IMR-90 (cell line): ENCODE data around the gene FEZF2. TPM values are rescaled to one million over a fixed set of nuclear protein-coding genes. Genes with fewer than 3 reads are reported as not detected.

Experiments
- ATAC-seq: fragments of 200-7000 bp; cut with Tn5 transposase; 2 replicates; pipeline ENCODE4 v1.9.1; 2020; ENCODE audit warnings: low read depth, mild to moderate bottlenecking, moderate library complexity
- BruUV-seq: library from RNA; stranded (reverse); fragments of 400-500 nt; replicated peaks from 2 replicates; lab custom pipeline; 2021; lab: Mats Ljungman, UMichigan
- CTCF ChIA-PET: fragments of 300-600 bp; formaldehyde crosslinking; extraction: SDS; loops from one replicate; lab custom pipeline; 2021; ENCODE audit warnings: antibody characterized with exemption; lab: Yijun Ruan, JAX
- POLR2A ChIA-PET: fragments of 300-600 bp; sonication (Branson Sonifier 250); formaldehyde crosslinking; loops from one replicate; lab custom pipeline; 2022; ENCODE audit warnings: antibody characterized with exemption; ENCODE audit not compliant: unreplicated experiment; lab: Charles Lee
- DNase-seq: peaks from one replicate; pipeline ENCODE4 v3.0.0; 2013
- H2AFZ ChIP-seq: replicated peaks from 2 replicates; pipeline ENCODE3; 2013; ENCODE audit warnings: low read length, mild to moderate bottlenecking; ENCODE audit not compliant: poor library complexity
- H2AK5ac ChIP-seq: 2 replicates; pipeline ENCODE4 v1.6.1; 2013; ENCODE audit warnings: low read depth, low read length, inconsistent platforms
- H2AK9ac ChIP-seq: replicated peaks from 2 replicates; pipeline ENCODE3; 2013; ENCODE audit warnings: mild to moderate bottlenecking, low read depth, low read length, moderate library complexity; ENCODE audit not compliant: poor library complexity
- H2BK120ac ChIP-seq: 2 replicates; pipeline ENCODE4 v1.6.1; 2013; ENCODE audit warnings: low read depth, low read length, inconsistent platforms
- H2BK15ac ChIP-seq: 3 replicates; pipeline ENCODE4 v1.6.1; 2013; ENCODE audit warnings: low read depth, low read length, inconsistent platforms
- H2BK20ac ChIP-seq: 2 replicates; pipeline ENCODE4 v1.6.1; 2013; ENCODE audit warnings: low read depth, mild to moderate bottlenecking, inconsistent platforms, low read length, moderate library complexity
- H2BK5ac ChIP-seq: 2 replicates; pipeline ENCODE4 v1.6.1; 2013; ENCODE audit warnings: mild to moderate bottlenecking, low read depth, low read length, inconsistent platforms; ENCODE audit not compliant: poor library complexity, severe bottlenecking
- H3K14ac ChIP-seq: replicated peaks from 2 replicates; pipeline ENCODE4 v1.6.1; 2013; ENCODE audit warnings: low read depth, low read length, inconsistent platforms
- H3K18ac ChIP-seq: 2 replicates; pipeline ENCODE4 v1.6.1; 2013; ENCODE audit warnings: low read depth, low read length, control low read depth
- H3K23ac ChIP-seq: 2 replicates; pipeline ENCODE4 v1.6.1; 2013; ENCODE audit warnings: low read depth, low read length, inconsistent platforms
- H3K27ac ChIP-seq: 2 replicates; pipeline ENCODE4 v1.5.1; 2013; ENCODE audit warnings: mild to moderate bottlenecking, control low read depth, low read length; ENCODE audit not compliant: insufficient read depth
- H3K27me3 ChIP-seq: 2 replicates; pipeline ENCODE4 v1.6.1; 2013; ENCODE audit warnings: low read length; ENCODE audit not compliant: control insufficient read depth, insufficient read depth
- H3K36me3 ChIP-seq: 2 replicates; pipeline ENCODE4 v1.6.1; 2013; ENCODE audit warnings: low read length, mixed read lengths; ENCODE audit not compliant: control insufficient read depth, insufficient read depth
- H3K4ac ChIP-seq: 2 replicates; pipeline ENCODE4 v1.6.1; 2013; ENCODE audit warnings: low read depth, low read length, inconsistent platforms
- H3K4me1 ChIP-seq: 2 replicates; pipeline ENCODE4 v1.6.1; 2013; ENCODE audit warnings: low read length, mixed read lengths; ENCODE audit not compliant: control insufficient read depth, insufficient read depth
- H3K4me2 ChIP-seq: 2 replicates; pipeline ENCODE4 v1.6.1; 2013; ENCODE audit warnings: low read depth, mild to moderate bottlenecking, control low read depth, low read length, moderate library complexity
- H3K4me3 ChIP-seq: 2 replicates; pipeline ENCODE4 v1.5.1; 2013; ENCODE audit warnings: low read depth, mild to moderate bottlenecking, control low read depth, low read length, moderate library complexity; ENCODE audit not compliant: insufficient read depth
- H3K56ac ChIP-seq: 2 replicates; pipeline ENCODE4 v1.6.1; 2013; ENCODE audit warnings: low read length, inconsistent platforms; ENCODE audit not compliant: insufficient read depth; ENCODE audit errors: extremely low read depth
- H3K79me1 ChIP-seq, 2 experiments: 2 replicates each; pipeline ENCODE4 v1.6.1; 2013; ENCODE audit warnings: low read length in 2 of 2, inconsistent platforms in 1 of 2, low read depth in 1 of 2
- H3K9ac ChIP-seq: 2 replicates; pipeline ENCODE4 v1.6.1; 2013; ENCODE audit warnings: low read depth, low read length, control low read depth
- H3K9me1 ChIP-seq: 2 replicates; pipeline ENCODE4 v1.6.1; 2013; ENCODE audit warnings: low read length, inconsistent platforms; ENCODE audit not compliant: insufficient read depth
- H3K9me3 ChIP-seq: 2 replicates; pipeline ENCODE4 v1.6.1; 2013; ENCODE audit warnings: low read length; ENCODE audit not compliant: control insufficient read depth, insufficient read depth
- H4K20me1 ChIP-seq: 2 replicates; pipeline ENCODE4 v1.6.1; 2013; ENCODE audit warnings: low read length, inconsistent platforms; ENCODE audit not compliant: insufficient read depth
- H4K5ac ChIP-seq: 2 replicates; pipeline ENCODE4 v1.6.1; 2013; ENCODE audit warnings: mild to moderate bottlenecking, low read depth, low read length, control low read depth
- H4K8ac ChIP-seq, 2 experiments: 2 replicates each; pipeline ENCODE4 v1.6.1; 2013; ENCODE audit warnings: low read depth in 2 of 2, low read length in 2 of 2, control low read depth in 1 of 2, inconsistent platforms in 1 of 2
- H4K91ac ChIP-seq: 2 replicates; pipeline ENCODE4 v1.6.1; 2013; ENCODE audit warnings: low read depth, low read length, inconsistent platforms; ENCODE audit not compliant: insufficient read depth
- BHLHE40 ChIP-seq: fragments of 150-350 bp; IDR thresholded peaks from 2 replicates; pipeline ENCODE4 v1.6.1; 2016; ENCODE audit warnings: mild to moderate bottlenecking, low read depth, low read length
- CEBPB ChIP-seq: IDR thresholded peaks from 2 replicates; pipeline ENCODE4 v1.6.1; 2012; ENCODE audit warnings: low read depth, low read length, improper control_type of control experiment
- CHD1 ChIP-seq: IDR thresholded peaks from 2 replicates; pipeline ENCODE4 v1.6.1; 2012; ENCODE audit warnings: low read depth, low read length, improper control_type of control experiment
- CTCF ChIP-seq: conservative IDR thresholded peaks from 2 replicates; pipeline ENCODE4 v1.5.1; 2012; ENCODE audit warnings: mild to moderate bottlenecking, low read depth, low read length, improper control_type of control experiment
- ELK1 ChIP-seq: fragments of 150-350 bp; IDR thresholded peaks from 2 replicates; pipeline ENCODE4 v1.6.1; 2016; ENCODE audit warnings: low read depth, mild to moderate bottlenecking, low read length, moderate library complexity, borderline replicate concordance
- FOS ChIP-seq: fragments of 150-350 bp; IDR thresholded peaks from 2 replicates; pipeline ENCODE4 v1.6.1; 2016; ENCODE audit warnings: low read depth, low read length
- MAFK ChIP-seq: IDR thresholded peaks from 2 replicates; pipeline ENCODE4 v1.6.1; 2012; ENCODE audit warnings: low read depth, low read length, improper control_type of control experiment
- MAZ ChIP-seq: IDR thresholded peaks from 2 replicates; pipeline ENCODE4 v1.6.1; 2012; ENCODE audit warnings: low read depth, mild to moderate bottlenecking, low read length, improper control_type of control experiment, moderate library complexity, borderline replicate concordance
- MXI1 ChIP-seq: IDR thresholded peaks from 2 replicates; pipeline ENCODE4 v1.6.1; 2012; ENCODE audit warnings: low read depth, mild to moderate bottlenecking, low read length, moderate library complexity, borderline replicate concordance
- NFE2L2 ChIP-seq: fragments of 150-350 bp; IDR thresholded peaks from 2 replicates; pipeline ENCODE4 v1.6.1; 2016; ENCODE audit warnings: low read depth, mild to moderate bottlenecking, low read length
- POLR2A ChIP-seq: IDR thresholded peaks from 2 replicates; pipeline ENCODE4 v1.6.1; 2012; ENCODE audit warnings: mild to moderate bottlenecking, low read depth, low read length
- RAD21 ChIP-seq: IDR thresholded peaks from 2 replicates; pipeline ENCODE4 v1.6.1; 2012; ENCODE audit warnings: low read length, improper control_type of control experiment
- RCOR1 ChIP-seq: IDR thresholded peaks from 2 replicates; pipeline ENCODE4 v1.6.1; 2012; ENCODE audit warnings: mild to moderate bottlenecking, low read length, improper control_type of control experiment; ENCODE audit not compliant: insufficient replicate concordance
- RFX5 ChIP-seq: IDR thresholded peaks from 2 replicates; pipeline ENCODE4 v1.8.0; 2012; ENCODE audit warnings: low read depth, mild to moderate bottlenecking, low read length, moderate library complexity
- SMC3 ChIP-seq: fragments of 150-350 bp; IDR thresholded peaks from 2 replicates; pipeline ENCODE4 v1.6.1; 2016; ENCODE audit warnings: low read depth, mild to moderate bottlenecking, antibody characterized with exemption, low read length, moderate library complexity
- WGBS, 2 experiments: methylation state at CpG; one replicate each; pipeline versions ENCODE4 v1.1.5 to v1.1.7; 2013; ENCODE audit warnings: missing lambda C conversion rate in 2 of 2; ENCODE audit not compliant: insufficient read length in 1 of 2; ENCODE audit errors: extremely low coverage in 2 of 2; 5-methylcytosine and 5-hydroxymethylcytosine counted together
- dilution Hi-C: fragments of 300-500 bp; cut with HindIII; formaldehyde crosslinking; loops from one replicate; pipeline ENCODE4 v1.14.3; 2018; ENCODE audit warnings: low sequenced_read_pairs; ENCODE audit not compliant: unreplicated experiment
- in situ Hi-C: fragments of 300-500 bp; cut with MboI; formaldehyde crosslinking; loops from 3 replicates; pipeline ENCODE4 v1.14.3; 2019; ENCODE audit warnings: low sequenced_read_pairs, inconsistent platforms, mixed read lengths
- intact Hi-C: fragments of 100-400 bp; cut with micrococcal nuclease; formaldehyde crosslinking; loops from 2 replicates; pipeline ENCODE4 v1.10.0; 2022
- polyA plus RNA-seq, 3 experiments: library from polyadenylated mRNA; depleted of rRNA; stranded (reverse); fragments of >200 nt; gene quantifications; 2 replicates each; pipeline ENCODE4 v1.2.3, GENCODE V29; 2012; ENCODE audit warnings: low replicate concordance in 1 of 3
- total RNA-seq: library from RNA; depleted of rRNA; stranded (reverse); fragments of >200 nt; gene quantifications from 2 replicates; pipeline ENCODE4 v1.2.3, GENCODE V29; 2012
- TF ChIP-seq, protein P1 (sequence below): fragments of 150-350 bp; IDR thresholded peaks from 2 replicates; pipeline ENCODE4 v1.6.1; 2017; ENCODE audit warnings: mild to moderate bottlenecking, antibody characterized with exemption, low read length, low read depth

FEZF2 gene
- total and polyA plus RNA-seq, 2 of the 4 experiments (the other 2 are of a cell fraction) = not detected

- 80% methylated on average over 1 of the region's 1 CpG; no CpG with 5 or more reads in 1 of the 2 experiments for WGBS, 2 experiments
- H3K9me3 ChIP-seq = no peaks in the 10 kb centered on the region
- H3K79me1 ChIP-seq = no peaks in the 10 kb centered on the region
- no peaks in the 10 kb centered on the region for H3K9me1 ChIP-seq
- ATAC-seq (no peak), DNase-seq (no peak)
- no peak overlapping the region for H4K8ac ChIP-seq
- in situ Hi-C loops (no loop called here), intact Hi-C loops (loop anchor here (5.0 to 10.0 kb wide), 2 partner anchors 130 to 903 kb away; no protein-coding TSS in a partner anchor), dilution Hi-C loops (no loop called here)
- no peak overlapping the region for H3K18ac ChIP-seq
- BruUV-seq = no TSS peak
- TF ChIP-seq MAZ (no peak), SMC3 (no peak), MXI1 (no peak), CTCF (no peak), RAD21 (no peak), BHLHE40 (no peak), MAFK (no peak), ELK1 (no peak), POLR2A (no peak), RCOR1 (no peak), CEBPB (no peak), CHD1 (no peak), RFX5 (no peak), FOS (no peak), NFE2L2 (no peak)
- TF ChIP-seq, protein P1, sequence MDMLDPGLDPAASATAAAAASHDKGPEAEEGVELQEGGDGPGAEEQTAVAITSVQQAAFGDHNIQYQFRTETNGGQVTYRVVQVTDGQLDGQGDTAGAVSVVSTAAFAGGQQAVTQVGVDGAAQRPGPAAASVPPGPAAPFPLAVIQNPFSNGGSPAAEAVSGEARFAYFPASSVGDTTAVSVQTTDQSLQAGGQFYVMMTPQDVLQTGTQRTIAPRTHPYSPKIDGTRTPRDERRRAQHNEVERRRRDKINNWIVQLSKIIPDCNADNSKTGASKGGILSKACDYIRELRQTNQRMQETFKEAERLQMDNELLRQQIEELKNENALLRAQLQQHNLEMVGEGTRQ = no peak
- H3K4ac ChIP-seq = no peak overlapping the region
- no peak overlapping the region for H2BK20ac ChIP-seq
- no peak overlapping the region for H2BK120ac ChIP-seq
- no peak overlapping the region for H3K9ac ChIP-seq
- H2AK5ac ChIP-seq = no peak overlapping the region
- CTCF ChIA-PET = interaction anchor here (0.8 to 1.0 kb wide), 3 partner anchors 14 to 230 kb away, joined by 3 to 4 read pairs (median 3); no protein-coding TSS in a partner anchor
- no peaks in the 10 kb centered on the region for H3K4me1 ChIP-seq
- H2AK9ac ChIP-seq = no peak overlapping the region
- no peak overlapping the region for H2BK5ac ChIP-seq
- H4K20me1 ChIP-seq = no peaks in the 10 kb centered on the region
- H3K27ac ChIP-seq = no peak overlapping the region
- no peak overlapping the region for H3K23ac ChIP-seq
- no peak overlapping the region for H2AFZ ChIP-seq
- no peaks in the 10 kb centered on the region for H3K36me3 ChIP-seq
- H4K5ac ChIP-seq = no peak overlapping the region
- no peak overlapping the region for H3K14ac ChIP-seq
- POLR2A ChIA-PET = no interaction called here
- no peak overlapping the region for H3K4me3 ChIP-seq
- H4K91ac ChIP-seq = no peak overlapping the region
- no peak overlapping the region for H3K56ac ChIP-seq
- no peak overlapping the region for H3K4me2 ChIP-seq
- no peaks in the 10 kb centered on the region for H3K27me3 ChIP-seq
- H2BK15ac ChIP-seq = no peak overlapping the region
These were observed 41.3 kb downstream of the FEZF2 start for GRCh38 chr3:62332017-62332416.
